Hematopoietic multipotent progenitor cell (in vitro differentiated cells): ENCODE measurements around the gene ETV6. TPM values are rescaled to one million over a fixed set of nuclear protein-coding genes. Genes with fewer than 3 reads are reported as not detected.
A peak's percentile ranks its signal among the peaks of the same experiment; 100 is the strongest.
"Not testable (repeated sequence)": the region's sequence is repeated elsewhere in the genome, so short reads cannot be mapped to it uniquely, and the experiment has no call there.

Source experiments
- DNase-seq, 3 donors: peaks; one replicate each; pipeline ENCODE4 v3.0.0-alpha.2; 2011 to 2015; ENCODE audit warnings: low read depth in 2 of 3, low spot score in 2 of 3
- total RNA-seq: library from RNA; depleted of rRNA; stranded (reverse); fragments of >200 nt; gene quantifications from one replicate; pipeline ENCODE4 v1.2.3, GENCODE V29; 2012

ETV6 gene
- total RNA-seq: 99.9 TPM

- DNase-seq: peak; percentile 44 to 92 (median 81)
These were observed at the start of gene ETV6 for GRCh38 chr12:11649413-11650285. Gene ETV6 (plus strand): TSS chr12:11649674. CDS start chr12:11650128, 454 bp downstream.

GRCh38 chr12:11600199-11600598 lies 49.3 kb upstream of the ETV6 start:
- no peak for DNase-seq

DNA sequence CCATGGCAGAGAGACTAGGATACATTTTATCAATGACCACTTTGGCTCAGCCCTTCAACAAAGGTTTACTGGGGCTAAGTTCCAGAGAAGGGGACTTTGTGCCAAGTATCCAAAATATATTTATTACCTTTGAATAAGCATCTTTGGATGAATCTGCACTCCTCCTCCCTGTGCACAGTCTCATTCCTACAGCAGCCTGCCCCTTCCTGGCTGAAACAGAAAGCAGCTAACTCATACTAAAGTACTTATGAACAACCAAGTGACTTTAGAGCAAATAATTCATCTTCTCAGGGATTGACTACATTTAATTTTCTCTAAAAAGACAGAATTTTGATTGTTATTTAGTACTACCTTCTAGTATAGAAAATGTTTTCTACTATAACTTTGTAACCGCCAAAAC lies 47.8 kb upstream of the ETV6 start:
- DNase-seq: peak in 1 of 3 donors; percentile 32

DNA sequence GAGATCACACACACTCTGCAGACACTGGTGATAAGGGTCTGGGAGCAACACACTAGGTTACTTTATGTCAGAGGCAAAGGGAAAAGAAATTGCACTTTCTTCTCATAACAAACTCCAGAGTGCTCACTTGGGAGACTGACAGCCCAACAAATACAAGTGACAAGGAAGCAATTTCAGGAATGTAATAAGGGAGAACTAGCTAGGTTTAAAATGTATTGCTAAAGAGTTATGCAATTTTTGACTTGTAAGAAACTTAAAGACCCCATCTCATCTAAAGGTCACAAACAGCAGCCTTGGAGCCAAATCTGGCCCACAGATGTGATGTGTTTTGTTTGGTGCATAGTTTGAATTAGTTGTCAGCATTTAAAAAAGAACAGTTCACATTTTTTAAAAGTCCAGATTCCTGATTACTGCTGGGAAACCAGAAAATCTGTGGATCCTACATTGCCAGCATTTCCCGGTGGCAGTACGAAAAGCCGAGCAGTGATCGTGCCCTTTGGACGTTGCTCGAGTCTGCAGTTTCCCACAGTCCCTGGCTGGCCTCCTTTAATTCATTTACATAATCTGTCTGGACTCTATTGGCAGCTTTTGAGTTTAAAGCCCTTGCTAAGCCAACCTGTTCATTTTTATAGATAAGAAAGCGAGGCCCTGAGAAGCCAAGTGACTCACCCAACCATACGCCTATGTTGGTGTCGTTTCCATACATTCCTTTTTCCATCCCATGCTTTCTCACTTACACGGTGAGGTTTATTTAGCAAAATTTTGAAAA lies 42.0 kb upstream of the ETV6 start:
- no peak for DNase-seq

DNA sequence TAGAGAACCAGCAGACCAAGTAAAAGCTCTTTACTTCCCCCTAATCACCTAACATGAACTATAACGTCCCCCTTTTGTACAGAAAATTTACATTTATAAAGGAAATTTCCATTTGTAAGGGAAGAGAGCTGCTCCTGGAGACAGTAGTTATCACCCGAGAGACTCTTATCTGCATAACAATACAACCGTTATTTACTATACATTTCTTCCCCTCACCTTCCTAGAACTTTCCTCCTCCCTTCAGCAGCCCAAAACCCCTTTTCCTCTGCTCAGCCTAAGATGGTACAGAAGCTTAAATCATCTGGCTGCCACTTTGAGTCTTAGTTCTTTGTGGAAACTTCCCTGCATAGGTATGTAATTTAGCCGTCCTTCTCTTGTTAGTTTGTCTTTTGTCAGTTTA lies 40.4 kb upstream of the ETV6 start:
- no peak for DNase-seq

GRCh38 chr12:11615481-11615880 lies 34.0 kb upstream of the ETV6 start:
- peak in 1 of 3 donors; percentile 45 for DNase-seq

GRCh38 chr12:11618046-11618445 lies 31.4 kb upstream of the ETV6 start:
- no peak for DNase-seq

DNA sequence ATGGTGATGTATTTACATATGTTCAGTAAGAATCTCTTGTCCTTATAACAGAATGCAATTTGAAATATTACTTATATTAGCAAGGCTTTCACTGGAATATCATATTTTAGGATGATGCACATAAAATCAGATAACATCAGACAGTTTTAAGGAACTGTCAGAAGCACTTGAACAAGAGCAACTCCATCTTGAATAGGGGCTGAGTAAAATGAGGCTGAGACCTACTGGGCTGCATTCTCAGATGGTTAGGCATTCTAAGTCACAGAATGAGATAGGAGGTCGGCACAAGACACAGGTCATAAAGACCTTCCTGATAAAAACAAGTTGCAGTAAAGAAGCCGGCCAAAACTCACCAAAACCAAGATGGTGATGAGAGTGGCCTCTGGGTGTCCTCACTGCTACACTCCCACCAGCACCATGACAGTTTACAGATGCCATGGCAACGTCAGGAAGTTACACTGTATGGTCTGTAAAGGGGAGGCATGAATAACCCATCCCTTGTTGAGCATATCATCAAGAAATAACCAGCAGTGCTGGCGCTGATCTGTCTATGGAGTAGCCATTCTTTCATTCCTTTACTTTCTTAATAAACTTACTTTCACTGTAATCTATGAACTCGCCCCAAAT lies 27.6 kb upstream of the ETV6 start:
- DNase-seq: peak in 2 of 3 donors; percentile 25 to 37

DNA sequence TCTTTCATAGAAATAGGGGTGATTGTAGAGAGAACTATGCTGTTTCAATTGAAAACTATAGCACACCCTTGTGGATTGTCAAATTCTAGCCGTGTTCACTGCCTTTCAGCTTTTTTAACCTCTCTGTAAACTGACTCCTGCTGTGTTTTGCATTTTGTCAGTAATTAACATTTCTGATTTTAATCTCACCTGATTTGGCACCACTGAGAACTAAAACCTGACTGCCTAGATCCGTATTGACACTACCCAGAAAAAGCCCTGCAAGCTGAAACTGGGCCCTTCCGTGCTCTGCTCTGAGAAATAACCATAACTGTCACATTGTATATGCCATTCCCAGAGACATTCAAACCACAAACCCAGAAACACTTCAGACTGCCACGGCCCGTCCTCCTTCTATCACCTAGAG lies 26.6 kb upstream of the ETV6 start:
- DNase-seq: peak in 2 of 3 donors; percentile 21 to 36

DNA sequence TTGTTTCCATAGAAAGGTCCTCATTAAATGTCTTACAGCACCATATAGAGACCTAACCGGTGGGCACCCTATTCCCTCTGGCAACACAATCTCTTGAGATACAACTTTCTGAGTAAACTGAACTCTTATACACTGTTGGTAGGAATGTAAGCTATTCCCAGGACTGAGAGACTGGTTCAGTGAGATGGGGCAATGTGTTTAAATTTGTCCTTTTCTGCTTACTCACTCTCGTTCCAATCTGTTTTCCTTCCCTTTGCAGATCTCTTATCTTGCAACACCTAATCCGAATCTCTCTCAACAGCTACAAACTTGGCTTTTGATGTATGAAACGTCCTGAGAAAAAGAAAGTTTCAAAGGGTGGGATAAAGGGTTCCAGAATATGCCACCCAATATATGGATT lies 26.1 kb upstream of the ETV6 start:
- DNase-seq: peak in 2 of 3 donors; percentile 41 to 45

DNA sequence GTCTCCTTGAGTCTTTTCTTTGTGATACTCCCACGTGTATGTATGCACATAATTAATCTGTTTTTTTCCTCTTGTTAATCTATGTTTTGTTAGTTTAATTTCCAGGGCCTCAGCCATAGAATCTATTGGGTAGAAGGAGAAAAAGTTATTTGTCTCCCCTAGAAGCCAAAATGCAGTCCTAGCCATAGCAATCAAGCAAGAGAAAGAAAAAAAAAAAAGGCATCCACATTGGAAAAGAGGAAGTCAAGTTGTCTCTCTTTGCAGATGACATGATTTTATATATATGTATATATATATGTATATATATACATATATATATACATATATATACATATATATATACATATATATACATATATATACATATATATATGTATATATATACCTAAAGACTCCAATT lies 25.4 kb upstream of the ETV6 start:
- DNase-seq: peak in 1 of 3 donors; percentile 41

GRCh38 chr12:11627709-11628108 lies 21.8 kb upstream of the ETV6 start:
- not testable (repeated sequence) for DNase-seq

- DNase-seq: no peak
These were observed 21.1 kb upstream of the ETV6 start for GRCh38 chr12:11628353-11628752.

DNA sequence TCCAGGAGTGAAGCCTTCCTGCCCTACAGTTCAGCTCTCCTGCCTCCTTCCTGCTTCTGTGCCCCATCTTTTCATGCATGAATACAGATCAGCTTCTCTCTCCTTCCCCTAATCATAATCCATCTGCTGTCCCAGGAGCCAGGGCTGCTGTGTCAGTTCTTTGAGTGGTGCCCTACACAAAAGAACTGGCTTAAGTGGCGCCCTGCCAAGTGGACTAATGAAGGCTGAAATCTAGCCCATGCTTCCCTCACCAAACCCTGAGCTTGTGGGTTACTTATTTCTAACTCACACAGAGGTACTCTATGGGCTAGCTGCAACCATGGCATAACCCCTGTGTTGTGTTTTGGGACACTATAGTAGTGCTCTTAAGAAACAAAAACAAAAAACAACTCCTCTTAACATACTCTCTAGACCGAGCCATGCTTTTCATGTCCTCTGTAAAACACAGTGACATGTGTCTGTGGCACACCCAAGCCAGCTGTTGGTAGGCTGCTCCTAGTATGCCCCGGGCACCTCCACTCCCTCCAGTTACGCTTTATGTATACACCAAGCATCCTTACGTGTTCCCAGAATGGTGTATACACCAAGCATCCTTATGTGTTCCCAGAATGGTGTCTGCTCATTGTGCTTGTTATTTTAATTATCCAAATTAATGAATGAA lies 19.3 kb upstream of the ETV6 start:
- no peak for DNase-seq

DNA sequence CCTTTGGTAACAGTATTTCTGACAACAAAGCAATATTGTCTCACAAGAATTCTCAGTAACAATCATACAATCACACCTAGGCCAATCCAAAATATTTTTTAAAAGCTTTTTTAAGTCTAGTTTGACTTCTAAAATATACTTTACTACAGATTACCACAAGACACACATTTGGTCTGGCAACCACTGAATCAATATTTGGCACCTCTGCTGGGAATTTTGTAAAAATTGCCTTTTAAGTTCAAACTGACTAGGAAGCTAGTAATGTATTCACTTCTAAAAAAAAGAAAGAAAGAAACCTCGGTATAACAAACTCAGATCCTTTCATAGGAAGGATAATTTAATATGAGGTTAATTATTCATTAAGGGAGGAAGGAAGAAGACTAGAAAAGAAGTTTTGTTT lies 18.2 kb upstream of the ETV6 start:
- DNase-seq: no peak

DNA sequence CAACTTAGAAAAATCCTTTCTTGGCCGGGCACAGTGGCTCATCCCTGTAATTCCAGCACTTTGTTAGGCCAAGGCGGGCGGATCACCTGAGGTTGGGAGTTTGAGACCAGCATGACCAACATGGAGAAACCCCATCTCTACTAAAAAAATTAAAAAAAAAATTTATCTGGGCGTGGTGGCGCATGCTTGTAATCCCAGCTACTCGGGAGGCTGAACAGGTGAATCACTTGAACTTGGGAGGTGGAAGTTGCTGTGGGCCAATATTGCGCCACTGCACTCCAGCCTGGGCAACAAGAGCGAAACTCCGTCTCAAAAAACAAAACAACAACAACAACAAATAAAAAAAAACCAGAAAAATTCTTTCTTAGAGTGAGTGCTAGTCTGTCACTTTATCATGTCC lies 17.6 kb upstream of the ETV6 start:
- DNase-seq: not testable (repeated sequence)

GRCh38 chr12:11633968-11634367 lies 15.5 kb upstream of the ETV6 start:
- no peak for DNase-seq

DNA sequence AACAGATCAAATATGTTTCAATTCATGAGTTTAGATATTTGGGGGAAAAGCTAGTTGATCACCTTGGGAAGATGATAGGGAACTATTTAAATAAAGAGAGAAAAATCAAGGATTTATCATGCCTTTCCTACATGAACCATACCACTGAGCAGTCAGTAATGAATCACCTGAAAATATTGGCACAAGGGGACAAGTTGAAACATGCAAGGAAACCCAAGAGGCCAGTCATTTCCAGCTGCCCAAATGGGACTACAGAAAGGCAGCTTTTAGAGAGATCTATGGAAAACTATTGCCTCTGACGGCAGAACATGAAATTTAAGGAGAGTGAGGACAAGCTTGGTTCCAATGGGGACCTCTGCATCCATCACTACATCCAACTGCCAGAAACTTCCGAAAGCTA lies 14.1 kb upstream of the ETV6 start:
- no peak for DNase-seq

GRCh38 chr12:11638315-11638916 lies 11.1 kb upstream of the ETV6 start:
- DNase-seq: no peak

GRCh38 chr12:11639454-11639853 lies 10.0 kb upstream of the ETV6 start:
- no peak for DNase-seq
